Suprapubic skin (tissue), 4 donors: ENCODE data around the gene APOB. TPM values are rescaled to one million over a fixed set of nuclear protein-coding genes. Genes with fewer than 3 reads are reported as not detected.

ENCODE experiments used
- DNase-seq, 2 donors: peaks; one replicate each; pipeline ENCODE4 v3.0.0-alpha.2; 2019; ENCODE audit warnings: low spot score in 2 of 2
- H3K27ac ChIP-seq: fragments of 200-600 bp; sonication (generic); one replicate; pipeline ENCODE4 v1.5.1; 2019
- H3K27me3 ChIP-seq: fragments of 200-600 bp; sonication (generic); one replicate; pipeline ENCODE4 v1.5.1; 2019
- H3K36me3 ChIP-seq: fragments of 200-600 bp; sonication (generic); one replicate; pipeline ENCODE4 v1.5.1; 2019
- H3K4me1 ChIP-seq: fragments of 200-600 bp; sonication (generic); one replicate; pipeline ENCODE4 v1.5.1; 2019
- H3K4me3 ChIP-seq: fragments of 200-600 bp; sonication (generic); one replicate; pipeline ENCODE4 v1.5.1; 2019; ENCODE audit warnings: mild to moderate bottlenecking
- H3K9me3 ChIP-seq: fragments of 200-600 bp; sonication (generic); one replicate; pipeline ENCODE4 v1.5.1; 2019
- CTCF ChIP-seq, 2 donors: fragments of 200-600 bp in 1 of 2; fragments of 450-650 bp in 1 of 2; sonication (generic) in 1 of 2; IDR thresholded peaks; one replicate each; pipeline ENCODE4 v1.5.1; 2016 to 2019; ENCODE audit warnings: antibody characterized with exemption in 2 of 2, mild to moderate bottlenecking in 1 of 2, moderate library complexity in 1 of 2
- EP300 ChIP-seq: sonication (generic); formaldehyde crosslinking; IDR thresholded peaks from one replicate; pipeline ENCODE4 v1.6.1; 2017; ENCODE audit warnings: antibody characterized with exemption
- POLR2A ChIP-seq, 2 donors: fragments of 450-650 bp; IDR thresholded peaks; one replicate each; pipeline ENCODE4 v1.6.1; 2017; ENCODE audit warnings: antibody characterized with exemption in 2 of 2, mild to moderate bottlenecking in 2 of 2, moderate library complexity in 2 of 2
- POLR2AphosphoS5 ChIP-seq, 3 donors: sonication (generic); formaldehyde crosslinking; IDR thresholded peaks; one replicate each; pipeline ENCODE4 v1.6.1; 2017; ENCODE audit warnings: antibody characterized with exemption in 3 of 3
- WGBS: methylation state at CpG from one replicate; pipeline ENCODE4 v1.1.5; 2018; 5-methylcytosine and 5-hydroxymethylcytosine counted together
- total RNA-seq, 4 donors: library from RNA; depleted of rRNA; stranded (reverse); fragments of >200 nt; gene quantifications; one replicate each; pipeline ENCODE4 v1.1.0, GENCODE V29; 2016

APOB gene
- total RNA-seq, 4 donors from 2014 or later = 0.55 to 5.6 (median 3.4) TPM

- Histone ChIP-seq H3K36me3 (no peaks in the 10 kb centered on the region), H3K27me3 (peaks cover 34% of the 10 kb centered on the region), H3K4me1 (no peaks in the 10 kb centered on the region), H3K4me3 (no peak overlapping the region), H3K27ac (no peak overlapping the region), H3K9me3 (no peaks in the 10 kb centered on the region)
- DNase-seq = peak; percentile 76 to 79
- 49% methylated on average over 5 of the region's 5 CpGs for WGBS
- TF ChIP-seq POLR2AphosphoS5 (IDR thresholded peaks at IDR 0.05) (no peak), CTCF (IDR thresholded peaks at IDR 0.05) (peak; percentile 77 to 82)
These were observed 80.8 kb downstream of the APOB start for GRCh38 chr2:20962939-20963557.

- H3K27ac ChIP-seq = no peak overlapping the region
- H3K4me1 ChIP-seq = no peaks in the 10 kb centered on the region
- no peak overlapping the region for H3K4me3 ChIP-seq
- H3K36me3 ChIP-seq = no peaks in the 10 kb centered on the region
- TF ChIP-seq EP300 (no peak), POLR2AphosphoS5 (IDR thresholded peaks at IDR 0.05) (no peak), POLR2A (IDR thresholded peaks at IDR 0.05) (no peak), CTCF (IDR thresholded peaks at IDR 0.05) (no peak)
- 30% methylated on average over 7 of the region's 7 CpGs for WGBS
- H3K27me3 ChIP-seq = peaks cover 34% of the 10 kb centered on the region
- H3K9me3 ChIP-seq = no peaks in the 10 kb centered on the region
- DNase-seq = peak in 1 of 2 donors; percentile 49
These were observed 82.0 kb downstream of the APOB start for GRCh38 chr2:20961858-20962257.

- Histone ChIP-seq H3K36me3 (no peaks in the 10 kb centered on the region), H3K4me3 (no peak overlapping the region), H3K4me1 (no peaks in the 10 kb centered on the region), H3K27me3 (peaks cover 26% of the 10 kb centered on the region), H3K27ac (no peak overlapping the region), H3K9me3 (no peaks in the 10 kb centered on the region)
- DNase-seq = peak in 1 of 2 donors; percentile 45
- TF ChIP-seq EP300 = no peak
- TF ChIP-seq POLR2AphosphoS5 (IDR thresholded peaks at IDR 0.05) = no peak
- TF ChIP-seq CTCF (IDR thresholded peaks at IDR 0.05) = no peak
- no peak for TF ChIP-seq POLR2A (IDR thresholded peaks at IDR 0.05)
- 79% methylated on average over 4 of the region's 4 CpGs for WGBS
These were observed 83.9 kb downstream of the APOB start for GRCh38 chr2:20960003-20960402.

GRCh38 chr2:20959252-20959651 is 84.6 kb downstream of the APOB start:
- Histone ChIP-seq H3K36me3 (no peaks in the 10 kb centered on the region), H3K27ac (no peak overlapping the region), H3K27me3 (peaks cover 26% of the 10 kb centered on the region), H3K9me3 (no peaks in the 10 kb centered on the region), H3K4me3 (no peak overlapping the region), H3K4me1 (no peaks in the 10 kb centered on the region)
- DNase-seq = peak in 1 of 2 donors; percentile 52
- TF ChIP-seq POLR2A (IDR thresholded peaks at IDR 0.05) = no peak
- no peak for TF ChIP-seq CTCF (IDR thresholded peaks at IDR 0.05)
- TF ChIP-seq POLR2AphosphoS5 (IDR thresholded peaks at IDR 0.05) = no peak
- TF ChIP-seq EP300 = no peak
- WGBS = 87% methylated on average over 4 of the region's 4 CpGs

- Histone ChIP-seq H3K36me3 (no peaks in the 10 kb centered on the region), H3K27me3 (peaks cover 26% of the 10 kb centered on the region), H3K4me1 (no peaks in the 10 kb centered on the region), H3K4me3 (no peak overlapping the region), H3K9me3 (no peaks in the 10 kb centered on the region), H3K27ac (no peak overlapping the region)
- TF ChIP-seq EP300 (no peak), POLR2AphosphoS5 (IDR thresholded peaks at IDR 0.05) (no peak), POLR2A (IDR thresholded peaks at IDR 0.05) (no peak), CTCF (IDR thresholded peaks at IDR 0.05) (no peak)
- WGBS = 89% methylated on average over 15 of the region's 21 CpGs
- DNase-seq = peak in 1 of 2 donors; percentile 57
These were observed 85.9 kb downstream of the APOB start for GRCh38 chr2:20957788-20958525.
